SHP77 treated with DMSO at 0.1 percent for 48 hours (cell line): ENCODE results near the gene CHRNB2.

ENCODE experiments used
- DNase-seq: peaks from one replicate; lab custom pipeline; 2025; lab: John Stamatoyannopoulos, UW

CHRNB2 gene

GRCh38 chr1:154581766-154582165, 14.2 kb downstream of the CHRNB2 start:
- no peak for DNase-seq

GRCh38 chr1:154582885-154583284, 15.3 kb downstream of the CHRNB2 start:
- no peak for DNase-seq

GRCh38 chr1:154583773-154584172, 16.2 kb downstream of the CHRNB2 start:
- DNase-seq, result peak; percentile 25

- no peak for DNase-seq
Measured at GRCh38 chr1:154584267-154584994, 16.9 kb downstream of the CHRNB2 start.

- no peak for DNase-seq
Measured at GRCh38 chr1:154586231-154586630, 18.7 kb downstream of the CHRNB2 start.

- DNase-seq, result no peak
Measured at GRCh38 chr1:154586641-154587040, 19.1 kb downstream of the CHRNB2 start.

- no peak for DNase-seq
Measured at GRCh38 chr1:154589780-154590179, 22.2 kb downstream of the CHRNB2 start.

GRCh38 chr1:154590756-154591155, 23.2 kb downstream of the CHRNB2 start:
- DNase-seq, result no peak

- no peak for DNase-seq
Measured at GRCh38 chr1:154591206-154591605, 23.6 kb downstream of the CHRNB2 start.

- no peak for DNase-seq
Measured at GRCh38 chr1:154593390-154593789, 25.8 kb downstream of the CHRNB2 start.

GRCh38 chr1:154594811-154595210, 27.2 kb downstream of the CHRNB2 start:
- no peak for DNase-seq

GRCh38 chr1:154595621-154596020, 28.0 kb downstream of the CHRNB2 start:
- DNase-seq, result no peak

- no peak for DNase-seq
Measured at GRCh38 chr1:154598871-154599635, 31.5 kb downstream of the CHRNB2 start.

- DNase-seq, result no peak
Measured at GRCh38 chr1:154599658-154600057, 32.1 kb downstream of the CHRNB2 start.

GRCh38 chr1:154603317-154603716, 35.7 kb downstream of the CHRNB2 start:
- no peak for DNase-seq

GRCh38 chr1:154605534-154605933, 38.0 kb downstream of the CHRNB2 start:
- no peak for DNase-seq

- DNase-seq, result peak; percentile 49
Measured at GRCh38 chr1:154607106-154607608, 39.6 kb downstream of the CHRNB2 start.

GRCh38 chr1:154607609-154608396, 40.2 kb downstream of the CHRNB2 start, which contains the start of gene ADAR:
TSS of gene ADAR (minus strand) at chr1:154608186. CDS start at chr1:154608006, 180 bp downstream.
- DNase-seq, result peak; percentile 29

GRCh38 chr1:154608397-154609270, 41.1 kb downstream of the CHRNB2 start:
- DNase-seq, result peak; percentile 40

- no peak for DNase-seq
Measured at GRCh38 chr1:154609398-154610380, 42.1 kb downstream of the CHRNB2 start.
